HG03103 (cell line): Measurements from ENCODE around the gene IFITM1.

ENCODE experiments used
- ATAC-seq: cut with Tn5 transposase; IDR thresholded peaks from one replicate; pipeline ENCODE4 v1.9.1; 2021; ENCODE audit warnings: low read depth; ENCODE audit not compliant: unreplicated experiment

The IFITM1 gene

GRCh38 chr11:313787-314553 lies at the start of gene IFITM1:
Gene IFITM1 (plus strand): TSS chr11:314040. CDS start chr11:314171, 131 bp downstream.
- peak; percentile 26 for ATAC-seq

GRCh38 chr11:266676-267439 lies 47.0 kb upstream of the IFITM1 start:
- ATAC-seq, result no peak

- no peak for ATAC-seq
Observed at GRCh38 chr11:267491-267994, 46.3 kb upstream of the IFITM1 start.

GRCh38 chr11:268716-269145 lies 45.1 kb upstream of the IFITM1 start:
- ATAC-seq, result peak; percentile 34

GRCh38 chr11:269146-269890 lies 44.5 kb upstream of the IFITM1 start:
- peak; percentile 48 for ATAC-seq

GRCh38 chr11:270451-271318 lies 43.2 kb upstream of the IFITM1 start:
- ATAC-seq, result no peak

- no peak for ATAC-seq
Observed at GRCh38 chr11:271319-271715, 42.5 kb upstream of the IFITM1 start.

GRCh38 chr11:272195-272930 lies 41.5 kb upstream of the IFITM1 start:
- no peak for ATAC-seq

- no peak for ATAC-seq
Observed at GRCh38 chr11:272931-273198, 41.0 kb upstream of the IFITM1 start.

- ATAC-seq, result no peak
Observed at GRCh38 chr11:276219-276618, 37.6 kb upstream of the IFITM1 start.

GRCh38 chr11:278001-278951 lies 35.6 kb upstream of the IFITM1 start, which contains the start of gene NLRP6:
Gene NLRP6 (plus strand): TSS chr11:278407. CDS start chr11:278570, 163 bp downstream.
- ATAC-seq, result no peak

GRCh38 chr11:279040-279965 lies 34.5 kb upstream of the IFITM1 start:
- ATAC-seq, result no peak

GRCh38 chr11:279966-280705 lies 33.7 kb upstream of the IFITM1 start:
- ATAC-seq, result no peak

GRCh38 chr11:280706-281485 lies 32.9 kb upstream of the IFITM1 start:
- ATAC-seq, result no peak

GRCh38 chr11:281486-282161 lies 32.2 kb upstream of the IFITM1 start:
- ATAC-seq, result no peak
